CD4-positive, alpha-beta T cell treated with Interleukin-15 for 1 hour (primary cell): ENCODE data around the gene PCYT1A.
A peak's percentile ranks its signal among the peaks of the same experiment; 100 is the strongest.
"Not testable (repeated sequence)": the region's sequence is repeated elsewhere in the genome, so short reads cannot be mapped to it uniquely, and the experiment has no call there.

ENCODE experiments used
- DNase-seq: peaks from one replicate; pipeline ENCODE4 v3.0.0-alpha.2; 2020

PCYT1A gene

GRCh38 chr3:196287440-196288140 is at the start of gene PCYT1A:
Gene PCYT1A (minus strand): TSS chr3:196287726. CDS start chr3:196270531, 17,195 bp downstream.
- peak; percentile 84 for DNase-seq

GRCh38 chr3:196336319-196337145 is 49.0 kb upstream of the PCYT1A start:
- DNase-seq, result no peak

GRCh38 chr3:196335503-196335948 is 48.0 kb upstream of the PCYT1A start:
- no peak for DNase-seq

GRCh38 chr3:196334982-196335381 is 47.5 kb upstream of the PCYT1A start:
- no peak for DNase-seq

GRCh38 chr3:196332168-196332567 is 44.6 kb upstream of the PCYT1A start:
- no peak for DNase-seq

- DNase-seq, result no peak
These were observed 39.9 kb upstream of the PCYT1A start for GRCh38 chr3:196327405-196327804.

GRCh38 chr3:196326936-196327335 is 39.4 kb upstream of the PCYT1A start:
- no peak for DNase-seq

GRCh38 chr3:196323691-196324090 is 36.2 kb upstream of the PCYT1A start:
- no peak for DNase-seq

- no peak for DNase-seq
These were observed 35.5 kb upstream of the PCYT1A start for GRCh38 chr3:196323016-196323415.

GRCh38 chr3:196321162-196321561 is 33.6 kb upstream of the PCYT1A start:
- peak; percentile 29 for DNase-seq

- no peak for DNase-seq
These were observed 32.6 kb upstream of the PCYT1A start for GRCh38 chr3:196320137-196320536.

- DNase-seq, result peak; percentile 91
These were observed 30.4 kb upstream of the PCYT1A start, which contains the start of gene DYNLT2B for GRCh38 chr3:196317687-196318467. Gene DYNLT2B (minus strand): TSS chr3:196318240. CDS start chr3:196318152, 88 bp downstream.

- peak; percentile 19 for DNase-seq
These were observed 29.5 kb upstream of the PCYT1A start for GRCh38 chr3:196316799-196317686.

- no peak for DNase-seq
These were observed 28.3 kb upstream of the PCYT1A start for GRCh38 chr3:196315821-196316220.

- DNase-seq, result no peak
These were observed 27.1 kb upstream of the PCYT1A start for GRCh38 chr3:196314597-196314996.

- DNase-seq, result not testable (repeated sequence)
These were observed 26.6 kb upstream of the PCYT1A start for GRCh38 chr3:196314086-196314485.

GRCh38 chr3:196302960-196303359 is 15.4 kb upstream of the PCYT1A start:
- DNase-seq, result not testable (repeated sequence)

- not testable (repeated sequence) for DNase-seq
These were observed 15.0 kb upstream of the PCYT1A start for GRCh38 chr3:196302551-196302950.

- no peak for DNase-seq
These were observed 11.0 kb upstream of the PCYT1A start for GRCh38 chr3:196298521-196298920.

GRCh38 chr3:196292286-196292923 is 4.9 kb upstream of the PCYT1A start:
- DNase-seq, result no peak

GRCh38 chr3:196288141-196288460 is 575 bp upstream of the PCYT1A start:
- DNase-seq, result no peak

- DNase-seq, result no peak
These were observed 461 bp downstream of the PCYT1A start for GRCh38 chr3:196287090-196287439.
